ENCODE data around the gene SH3GL1.

GRCh38 chr19:4368128-4368820 lies 32.1 kb downstream of the SH3GL1 start:
- TF ChIP-seq CTCF (IDR thresholded peaks at IDR 0.05) (no peak), EP300 (IDR thresholded peaks at IDR 0.05; ENCODE audit: borderline replicate concordance in 1 of 2, low read depth in 1 of 2, low read length in 1 of 2) (no peak), USF2 (IDR thresholded peaks at IDR 0.05; ENCODE audit: borderline replicate concordance, low read depth, low read length) (no peak), MAX (IDR thresholded peaks at IDR 0.05; ENCODE audit: low read depth) (no peak), TCF12 (IDR thresholded peaks at IDR 0.05) (no peak), EZH2phosphoT487 (IDR thresholded peaks at IDR 0.05; ENCODE audit: borderline replicate concordance, low read depth) (no peak), POLR2AphosphoS5 (IDR thresholded peaks at IDR 0.05; ENCODE audit: low read depth, low read length) (no peak), MXI1 (IDR thresholded peaks at IDR 0.05; ENCODE audit: low read depth, low read length) (no peak), SIN3A (IDR thresholded peaks at IDR 0.05; ENCODE audit: borderline replicate concordance, low read depth, low read length) (no peak), FOXM1 (IDR thresholded peaks at IDR 0.05; ENCODE audit: low read depth) (no peak)
